Stimulated activated CD4-positive, alpha-beta T cell treated with anti-CD3 and anti-CD28 coated beads, Interleukin-12 subunit alpha, Interleukin-12 subunit beta, amount 100 ng/mL, for 4 hours (primary cell): Measurements from ENCODE around the gene TAL2.

Experiments
- DNase-seq: peaks from one replicate; pipeline ENCODE4 v3.0.0-alpha.2; 2020

The TAL2 gene

GRCh38 chr9:105662184-105663104, at the start of gene TAL2:
TAL2 (plus strand) TSS chr9:105662457; CDS start chr9:105662497, 40 bp downstream.
- DNase-seq, result no peak

- DNase-seq, result no peak
Observed at GRCh38 chr9:105621001-105621400, 41.3 kb upstream of the TAL2 start.

- DNase-seq, result no peak
Observed at GRCh38 chr9:105625088-105625487, 37.2 kb upstream of the TAL2 start.

DNA sequence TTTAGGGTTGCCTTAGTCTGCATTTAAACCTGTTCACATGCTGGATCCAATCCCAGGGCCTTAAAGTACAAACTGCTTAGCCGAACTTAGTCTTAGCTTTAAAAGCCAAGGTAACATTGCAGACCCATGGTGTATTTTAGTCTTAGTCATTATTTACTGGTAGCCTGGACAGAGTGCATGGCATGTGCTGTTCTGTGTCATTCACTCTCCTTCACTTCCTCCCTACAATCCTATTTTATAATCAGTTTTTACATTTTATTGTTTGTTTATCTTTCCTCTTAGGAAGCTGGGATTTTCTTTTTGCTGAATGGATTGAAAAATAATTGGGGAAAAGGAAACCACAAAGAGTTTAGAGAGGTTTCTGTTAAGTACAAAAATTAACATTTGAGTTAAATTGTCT, 29.4 kb upstream of the TAL2 start:
- no peak for DNase-seq

DNA sequence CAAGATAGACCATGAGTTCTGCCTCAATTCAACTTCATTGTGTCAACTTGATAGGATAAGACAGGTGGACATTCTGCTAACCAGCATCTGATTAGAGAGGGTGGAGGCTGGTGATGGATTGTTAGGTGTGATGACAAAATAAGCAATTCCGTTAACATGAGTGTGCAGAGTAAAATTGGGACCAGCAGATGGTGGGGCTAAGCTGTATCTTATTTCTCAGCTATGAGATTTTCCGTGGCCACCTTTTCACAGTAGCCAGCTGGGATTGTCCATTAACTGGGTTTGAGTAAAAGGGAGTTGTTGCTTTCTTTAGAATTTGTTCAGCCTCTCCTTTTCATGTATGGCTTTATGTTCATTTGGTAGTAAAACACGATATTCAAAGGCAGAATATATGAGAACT, 28.8 kb upstream of the TAL2 start:
- no peak for DNase-seq

DNA sequence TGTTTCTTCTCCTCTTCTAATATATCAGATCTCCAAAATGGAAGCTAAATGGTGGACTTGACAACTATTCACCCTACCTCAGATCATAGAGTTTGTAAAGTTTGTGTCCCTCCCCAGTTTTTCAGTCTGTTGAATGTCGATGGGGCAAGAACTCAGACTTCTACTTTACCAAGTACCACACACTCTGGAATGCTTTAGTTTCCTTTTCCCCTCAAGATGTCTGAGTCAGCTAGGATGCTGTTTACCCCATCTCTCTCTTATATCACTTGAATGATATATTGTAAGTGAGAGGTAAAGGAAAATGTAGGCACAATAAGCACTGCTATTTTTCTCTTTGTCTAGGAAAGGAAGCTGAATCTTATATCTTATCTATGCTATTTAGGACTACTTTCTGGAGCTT, 25.9 kb upstream of the TAL2 start:
- DNase-seq, result no peak

- no peak for DNase-seq
Observed at GRCh38 chr9:105637787-105638395, 24.4 kb upstream of the TAL2 start.

GRCh38 chr9:105639936-105640335, 22.3 kb upstream of the TAL2 start:
- no peak for DNase-seq

DNA sequence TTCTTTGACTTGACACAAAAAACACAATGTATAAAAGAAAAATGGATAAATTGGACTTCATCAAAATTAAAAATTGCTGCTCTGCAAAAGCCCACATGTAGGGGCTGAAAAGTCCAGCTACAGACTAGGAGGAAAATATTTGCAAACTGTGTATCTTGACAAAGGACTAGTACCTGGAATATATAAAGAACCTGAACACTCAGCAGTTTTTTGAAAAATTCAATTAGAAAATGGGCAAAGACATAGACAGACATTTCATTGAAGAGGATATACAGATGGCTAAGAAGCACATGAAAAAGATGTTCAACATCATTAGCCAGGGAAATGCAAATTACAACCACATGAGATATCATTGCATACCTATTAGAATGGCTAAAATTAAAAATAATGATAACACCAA, 18.5 kb upstream of the TAL2 start:
- no peak for DNase-seq

DNA sequence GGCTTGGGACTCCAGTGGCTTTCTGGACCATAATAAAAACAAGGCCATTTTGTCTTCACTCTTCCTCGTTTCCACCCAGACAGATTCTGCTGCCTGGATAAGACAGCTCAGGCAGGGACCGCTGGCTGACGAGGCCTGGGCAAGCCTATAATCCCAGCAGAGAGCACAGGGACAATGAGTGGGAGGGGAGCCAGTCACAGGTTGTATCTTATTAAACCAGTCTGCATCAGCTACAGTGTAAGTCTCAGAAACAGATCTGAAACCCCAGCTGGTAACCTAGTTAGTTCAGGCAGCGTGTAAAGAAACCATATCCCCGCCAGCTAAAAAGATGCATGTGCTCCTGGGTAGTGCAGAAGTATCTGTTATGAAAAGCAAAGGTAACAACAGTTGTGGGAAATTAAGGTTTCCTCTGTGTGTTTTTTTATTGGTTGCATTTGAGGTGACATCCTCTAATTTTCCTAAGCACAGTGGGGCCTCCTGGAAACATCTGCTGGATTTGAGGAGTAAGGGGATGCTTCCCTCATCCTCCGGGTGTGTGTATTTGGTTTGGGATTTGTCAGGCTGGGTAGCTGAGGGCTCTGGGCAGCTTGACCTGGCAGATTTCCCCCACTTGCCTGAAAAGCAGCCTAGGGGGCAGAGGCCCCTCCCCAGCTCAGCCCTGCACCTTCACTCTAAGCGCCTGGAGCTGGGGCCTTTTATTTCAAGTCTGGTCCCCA, 15.2 kb upstream of the TAL2 start:
- DNase-seq, result no peak

GRCh38 chr9:105647595-105648349, 14.5 kb upstream of the TAL2 start:
- no peak for DNase-seq

DNA sequence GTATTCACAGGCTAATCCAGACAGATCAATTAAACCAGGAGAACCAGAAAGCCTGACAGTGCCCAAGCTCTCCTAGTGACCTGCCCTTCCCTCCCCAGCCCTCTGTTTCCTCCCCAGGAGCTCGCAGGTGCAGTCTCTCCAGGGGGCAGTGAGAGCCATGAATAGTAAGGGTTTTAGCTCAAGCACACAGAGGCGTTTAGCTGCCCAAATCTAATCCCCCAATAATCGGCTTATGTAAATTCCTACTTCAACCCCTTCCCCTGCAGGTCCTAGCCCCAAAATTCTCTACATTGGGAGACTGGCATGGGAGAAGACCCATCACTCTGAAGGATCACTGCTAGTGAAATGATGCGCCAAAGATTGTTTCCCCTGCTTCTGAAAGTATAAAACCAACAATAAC, 10.5 kb upstream of the TAL2 start:
- DNase-seq, result no peak

DNA sequence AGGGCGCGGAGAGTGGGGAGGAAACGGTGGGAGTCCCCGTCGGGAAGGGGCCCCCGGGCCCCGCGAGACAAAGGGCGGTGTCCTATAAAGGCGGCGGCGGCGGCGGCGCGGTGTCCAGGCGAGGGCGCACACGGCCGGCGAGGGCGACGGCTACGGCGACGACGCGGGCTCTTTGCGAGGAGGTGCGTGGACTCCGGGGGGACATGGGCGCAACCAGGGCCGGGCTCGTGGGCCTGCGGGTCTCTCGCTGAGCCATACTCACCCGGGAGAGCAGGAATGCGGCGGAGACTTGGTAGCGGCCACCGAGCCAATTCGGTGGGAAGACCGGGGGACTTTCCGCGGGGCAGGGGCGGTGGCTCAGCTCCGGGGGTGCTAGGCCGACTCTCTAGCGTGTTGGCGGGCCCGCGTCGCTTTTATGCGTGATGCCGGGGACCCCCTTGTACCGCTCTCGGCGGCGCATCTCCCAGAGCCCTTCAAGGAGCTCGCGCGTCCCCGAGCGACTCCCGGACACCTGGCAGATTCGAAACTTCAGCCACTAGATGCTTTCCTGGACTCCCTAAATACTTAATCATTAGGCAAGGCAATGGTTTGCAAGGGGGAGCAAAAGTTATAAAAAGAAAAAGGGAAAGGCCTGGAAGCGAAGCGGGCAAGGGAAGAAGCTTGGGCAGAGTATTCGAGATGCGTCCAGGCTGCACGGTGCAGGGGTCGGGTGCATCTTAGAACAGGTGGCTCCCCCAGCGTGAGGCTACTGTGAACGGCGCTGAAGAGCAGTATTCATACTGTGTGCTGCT, 5.9 kb upstream of the TAL2 start:
- no peak for DNase-seq

DNA sequence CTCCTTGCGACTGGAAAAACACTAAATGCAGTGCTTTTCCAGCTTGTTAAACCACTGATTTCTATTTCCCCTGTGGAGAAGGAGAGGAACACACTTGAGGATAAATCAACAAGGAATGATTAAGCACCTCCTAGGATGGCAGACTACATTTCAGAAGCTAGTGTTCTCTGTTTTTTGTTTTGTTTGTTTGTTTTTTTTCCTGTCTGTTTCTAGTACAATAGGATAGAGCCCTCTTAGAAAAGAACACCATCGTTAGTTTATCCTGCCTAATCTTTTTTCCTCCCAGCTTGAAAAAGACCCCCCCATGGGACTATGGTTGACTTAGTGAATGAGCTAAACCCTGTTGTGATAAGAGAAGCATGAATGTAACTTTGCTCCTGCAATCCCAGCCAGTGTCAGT, 3.9 kb upstream of the TAL2 start:
- DNase-seq, result no peak

DNA sequence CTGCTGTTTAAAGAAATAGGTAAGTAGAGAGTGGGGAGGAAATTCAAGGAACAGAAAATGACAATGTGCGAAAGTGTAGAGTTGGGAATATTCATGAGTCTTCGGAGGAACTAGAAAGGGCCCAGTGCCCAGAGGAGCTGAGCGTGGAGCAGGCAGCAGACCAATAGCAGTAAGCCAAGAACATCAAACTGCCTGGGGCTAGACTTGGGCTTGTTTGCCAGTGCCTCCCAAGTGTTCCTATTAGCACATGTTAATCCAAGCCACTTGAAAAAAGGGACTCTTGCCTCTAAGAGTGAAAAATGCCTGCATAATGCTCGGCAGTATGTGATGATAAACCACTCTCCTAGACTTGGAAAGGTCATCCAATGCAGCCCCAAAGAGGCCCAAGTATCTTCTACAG, 1.2 kb upstream of the TAL2 start:
- no peak for DNase-seq

- no peak for DNase-seq
Observed at GRCh38 chr9:105663914-105664313, 1.7 kb downstream of the TAL2 start.

DNA sequence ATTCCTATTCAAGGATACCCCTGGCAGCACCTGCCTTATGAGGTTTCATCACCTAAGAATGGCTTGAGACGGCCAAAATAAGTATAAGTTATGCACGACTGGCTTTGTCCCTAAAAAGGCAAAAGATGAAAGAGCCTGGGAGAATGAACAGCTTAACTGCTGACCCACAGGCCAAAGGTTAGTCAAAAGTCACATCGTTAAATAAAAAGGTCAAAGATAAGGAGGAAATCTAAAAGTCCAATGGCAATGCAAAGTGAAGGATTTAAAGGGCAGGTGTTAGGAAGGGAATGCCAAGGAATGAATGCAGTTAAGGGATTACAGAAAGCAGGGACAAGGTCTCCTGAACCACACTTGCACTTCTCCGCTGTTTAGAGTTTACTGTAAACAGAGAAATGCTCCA, 5.6 kb downstream of the TAL2 start:
- no peak for DNase-seq

DNA sequence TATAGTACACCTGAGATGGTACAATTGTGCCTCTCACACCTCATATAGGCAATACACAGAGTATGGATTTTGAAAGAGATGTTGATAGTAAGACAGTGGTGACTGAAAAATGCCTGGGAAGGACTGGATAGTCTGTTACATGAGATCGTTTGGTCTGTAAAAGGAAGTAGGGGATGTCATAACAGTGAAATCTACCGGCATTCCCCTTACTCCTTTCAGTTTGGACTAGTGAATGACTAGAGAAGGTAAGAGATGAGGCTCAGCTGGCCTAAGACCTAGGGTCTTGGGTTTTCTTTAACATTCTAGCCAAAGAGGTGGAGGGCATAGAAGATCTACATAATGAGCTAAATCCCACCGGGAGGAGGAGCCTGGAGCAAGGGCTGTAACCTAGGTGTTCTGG, 8.1 kb downstream of the TAL2 start:
- DNase-seq, result no peak

GRCh38 chr9:105670775-105671174, 8.5 kb downstream of the TAL2 start:
- no peak for DNase-seq

DNA sequence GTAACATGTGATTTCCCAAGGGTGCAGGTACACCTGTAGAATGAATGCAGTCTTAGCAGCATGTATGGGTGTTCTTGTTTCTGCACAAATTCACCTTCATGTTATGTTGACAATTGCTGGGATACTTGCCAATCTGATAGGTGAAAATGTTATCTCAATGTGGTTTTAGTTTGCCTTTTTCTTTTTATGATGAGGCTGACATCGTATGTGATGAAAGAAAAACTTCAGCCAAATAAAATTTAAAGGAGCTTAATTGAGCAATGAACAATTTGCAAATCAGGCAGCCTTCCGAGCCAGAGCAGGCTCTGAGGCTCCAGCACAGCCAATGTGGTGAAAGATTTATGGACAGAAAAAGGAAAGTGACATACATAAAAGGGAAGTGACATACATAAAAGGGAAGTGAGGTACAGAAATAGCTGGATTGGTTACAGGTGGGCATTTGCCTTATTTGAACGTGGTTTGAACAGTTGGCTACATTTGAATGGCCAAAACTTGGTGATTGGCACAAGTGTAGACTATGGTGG, 10.5 kb downstream of the TAL2 start:
- DNase-seq, result no peak

- no peak for DNase-seq
Observed at GRCh38 chr9:105673850-105674387, 11.7 kb downstream of the TAL2 start.
